MG63 (cell line): ENCODE measurements around the gene PCGF3. TPM values are rescaled to one million over a fixed set of nuclear protein-coding genes. Genes with fewer than 3 reads are reported as not detected.

ENCODE experiments used
- DNase-seq: peaks from one replicate; pipeline ENCODE4 v3.0.0-alpha.2; 2020
- H3K27me3 ChIP-seq: fragments of 250-450 bp; sonication (Bioruptor Pico); 2 replicates; pipeline ENCODE4 v1.5.1; 2020; ENCODE audit warnings: mild to moderate bottlenecking, moderate library complexity
- H3K36me3 ChIP-seq: fragments of 250-450 bp; sonication (Bioruptor Pico); 2 replicates; pipeline ENCODE4 v1.5.1; 2020; ENCODE audit warnings: mild to moderate bottlenecking, moderate library complexity
- H3K4me3 ChIP-seq: fragments of 250-450 bp; sonication (Bioruptor Pico); 2 replicates; pipeline ENCODE4 v1.5.1; 2020; ENCODE audit warnings: mild to moderate bottlenecking, moderate library complexity
- H3K9me3 ChIP-seq: fragments of 250-450 bp; sonication (Bioruptor Pico); 2 replicates; pipeline ENCODE4 v1.5.1; 2020; ENCODE audit warnings: mild to moderate bottlenecking, moderate library complexity
- total RNA-seq: library from RNA; depleted of rRNA; stranded (reverse); fragments of >200 nt; shearing (Covaris generic); gene quantifications from 2 replicates; pipeline ENCODE4 v1.2.3, GENCODE V29; 2014; ENCODE audit warnings: low replicate concordance

PCGF3 gene
- total RNA-seq, 1 experiment from 2014 or later: 9.9 TPM

GRCh38 chr4:707929-708630, 2.4 kb downstream of the PCGF3 start:
- H3K4me3 ChIP-seq: no peak overlapping the region
- DNase-seq: no peak

GRCh38 chr4:708631-708933, 3.0 kb downstream of the PCGF3 start:
- no peak for DNase-seq
- H3K4me3 ChIP-seq: no peak overlapping the region

More at GRCh38 chr4:707929-708630, 2.4 kb downstream of the PCGF3 start:
- no peaks in the 10 kb centered on the region for H3K9me3 ChIP-seq
- no peaks in the 10 kb centered on the region for H3K36me3 ChIP-seq
- H3K27me3 ChIP-seq: no peaks in the 10 kb centered on the region

GRCh38 chr4:709348-709747, 3.7 kb downstream of the PCGF3 start:
- no peaks in the 10 kb centered on the region for H3K36me3 ChIP-seq
- H3K27me3 ChIP-seq: no peaks in the 10 kb centered on the region
- DNase-seq: no peak
- H3K4me3 ChIP-seq: no peak overlapping the region
- no peaks in the 10 kb centered on the region for H3K9me3 ChIP-seq

More at GRCh38 chr4:708631-708933, 3.0 kb downstream of the PCGF3 start:
- Histone ChIP-seq H3K27me3 (no peaks in the 10 kb centered on the region), H3K9me3 (no peaks in the 10 kb centered on the region), H3K36me3 (no peaks in the 10 kb centered on the region)

- H3K9me3 ChIP-seq: no peaks in the 10 kb centered on the region
- H3K36me3 ChIP-seq: no peaks in the 10 kb centered on the region
- no peak overlapping the region for H3K4me3 ChIP-seq
- H3K27me3 ChIP-seq: no peaks in the 10 kb centered on the region
- no peak for DNase-seq
Measured at GRCh38 chr4:710116-710515, 4.5 kb downstream of the PCGF3 start.

- Histone ChIP-seq H3K4me3 (no peak overlapping the region), H3K9me3 (no peaks in the 10 kb centered on the region), H3K27me3 (no peaks in the 10 kb centered on the region), H3K36me3 (no peaks in the 10 kb centered on the region)
- no peak for DNase-seq
Measured at GRCh38 chr4:710916-711315, 5.3 kb downstream of the PCGF3 start.

- no peak overlapping the region for H3K4me3 ChIP-seq
- no peaks in the 10 kb centered on the region for H3K27me3 ChIP-seq
- no peaks in the 10 kb centered on the region for H3K36me3 ChIP-seq
- H3K9me3 ChIP-seq: no peaks in the 10 kb centered on the region
- DNase-seq: no peak
Measured at GRCh38 chr4:712093-712492, 6.5 kb downstream of the PCGF3 start.

- no peak overlapping the region for H3K4me3 ChIP-seq
- H3K27me3 ChIP-seq: no peaks in the 10 kb centered on the region
- no peak for DNase-seq
- H3K9me3 ChIP-seq: no peaks in the 10 kb centered on the region
- H3K36me3 ChIP-seq: no peaks in the 10 kb centered on the region
Measured at GRCh38 chr4:712916-713632, 7.4 kb downstream of the PCGF3 start.

- Histone ChIP-seq H3K4me3 (no peak overlapping the region), H3K27me3 (no peaks in the 10 kb centered on the region), H3K9me3 (no peaks in the 10 kb centered on the region), H3K36me3 (no peaks in the 10 kb centered on the region)
- no peak for DNase-seq
Measured at GRCh38 chr4:714087-714486, 8.5 kb downstream of the PCGF3 start.

- DNase-seq: no peak
- Histone ChIP-seq H3K9me3 (no peaks in the 10 kb centered on the region), H3K27me3 (no peaks in the 10 kb centered on the region), H3K36me3 (no peaks in the 10 kb centered on the region), H3K4me3 (no peak overlapping the region)
Measured at GRCh38 chr4:717601-718320, 12.1 kb downstream of the PCGF3 start.

- Histone ChIP-seq H3K36me3 (no peaks in the 10 kb centered on the region), H3K9me3 (no peaks in the 10 kb centered on the region), H3K4me3 (no peak overlapping the region), H3K27me3 (no peaks in the 10 kb centered on the region)
- no peak for DNase-seq
Measured at GRCh38 chr4:718460-718859, 12.8 kb downstream of the PCGF3 start.

- Histone ChIP-seq H3K27me3 (no peaks in the 10 kb centered on the region), H3K9me3 (no peaks in the 10 kb centered on the region), H3K4me3 (no peak overlapping the region), H3K36me3 (no peaks in the 10 kb centered on the region)
- DNase-seq: no peak
Measured at GRCh38 chr4:720111-720860, 14.7 kb downstream of the PCGF3 start.

GRCh38 chr4:721261-722168, 15.9 kb downstream of the PCGF3 start:
- Histone ChIP-seq H3K4me3 (no peak overlapping the region), H3K36me3 (no peaks in the 10 kb centered on the region), H3K9me3 (no peaks in the 10 kb centered on the region), H3K27me3 (no peaks in the 10 kb centered on the region)
- no peak for DNase-seq

- Histone ChIP-seq H3K36me3 (no peaks in the 10 kb centered on the region), H3K9me3 (no peaks in the 10 kb centered on the region), H3K27me3 (no peaks in the 10 kb centered on the region), H3K4me3 (no peak overlapping the region)
- no peak for DNase-seq
Measured at GRCh38 chr4:722169-722725, 16.6 kb downstream of the PCGF3 start.

GRCh38 chr4:722851-723360, 17.3 kb downstream of the PCGF3 start:
- DNase-seq: no peak
- Histone ChIP-seq H3K27me3 (no peaks in the 10 kb centered on the region), H3K36me3 (no peaks in the 10 kb centered on the region), H3K9me3 (no peaks in the 10 kb centered on the region), H3K4me3 (no peak overlapping the region)

- H3K9me3 ChIP-seq: no peaks in the 10 kb centered on the region
- no peak for DNase-seq
- no peak overlapping the region for H3K4me3 ChIP-seq
- no peaks in the 10 kb centered on the region for H3K27me3 ChIP-seq
- no peaks in the 10 kb centered on the region for H3K36me3 ChIP-seq
Measured at GRCh38 chr4:723751-724530, 18.3 kb downstream of the PCGF3 start.
